Parathyroid adenoma (tissue), 2 donors: ENCODE data around the gene SARDH.

ENCODE experiments used
- H2AFZ ChIP-seq: fragments of 300-600 bp; sonication (generic); one replicate; pipeline ENCODE4 v1.7.0; 2017; ENCODE audit warnings: antibody characterized with exemption, mild to moderate bottlenecking
- H3K27ac ChIP-seq: fragments of 300-600 bp; sonication (generic); one replicate; pipeline ENCODE4 v1.7.0; 2017
- H3K27me3 ChIP-seq: fragments of 300-600 bp; sonication (generic); one replicate; pipeline ENCODE4 v1.7.0; 2017; ENCODE audit warnings: low read length; ENCODE audit not compliant: control insufficient read depth, insufficient read depth
- H3K36me3 ChIP-seq: fragments of 300-600 bp; sonication (generic); one replicate; pipeline ENCODE4 v1.7.0; 2017; ENCODE audit warnings: low read length; ENCODE audit not compliant: control insufficient read depth, insufficient read depth
- H3K4me1 ChIP-seq: fragments of 300-600 bp; sonication (generic); one replicate; pipeline ENCODE4 v1.7.0; 2017; ENCODE audit warnings: control low read depth
- H3K4me2 ChIP-seq: fragments of 300-600 bp; sonication (generic); one replicate; pipeline ENCODE4 v1.7.0; 2017; ENCODE audit warnings: low read length
- H3K4me3 ChIP-seq: fragments of 300-600 bp; sonication (generic); one replicate; pipeline ENCODE4 v1.7.0; 2017; ENCODE audit warnings: low read depth, low read length
- H3K79me2 ChIP-seq: fragments of 300-600 bp; sonication (generic); one replicate; pipeline ENCODE4 v1.7.0; 2017; ENCODE audit warnings: control low read depth
- H3K9ac ChIP-seq: fragments of 300-600 bp; sonication (generic); one replicate; pipeline ENCODE4 v1.7.0; 2017; ENCODE audit warnings: mild to moderate bottlenecking
- H3K9me3 ChIP-seq: fragments of 300-600 bp; sonication (generic); one replicate; pipeline ENCODE4 v1.7.0; 2017; ENCODE audit warnings: low read length; ENCODE audit not compliant: control insufficient read depth
- TF ChIP-seq, protein P1 (sequence below): fragments of 300-600 bp; sonication (generic); IDR thresholded peaks from one replicate; pipeline ENCODE4 v1.7.0; 2017; ENCODE audit warnings: antibody characterized with exemption, mild to moderate bottlenecking
- donor health status: primary hyperparathyroidism.

Gene SARDH

DNA sequence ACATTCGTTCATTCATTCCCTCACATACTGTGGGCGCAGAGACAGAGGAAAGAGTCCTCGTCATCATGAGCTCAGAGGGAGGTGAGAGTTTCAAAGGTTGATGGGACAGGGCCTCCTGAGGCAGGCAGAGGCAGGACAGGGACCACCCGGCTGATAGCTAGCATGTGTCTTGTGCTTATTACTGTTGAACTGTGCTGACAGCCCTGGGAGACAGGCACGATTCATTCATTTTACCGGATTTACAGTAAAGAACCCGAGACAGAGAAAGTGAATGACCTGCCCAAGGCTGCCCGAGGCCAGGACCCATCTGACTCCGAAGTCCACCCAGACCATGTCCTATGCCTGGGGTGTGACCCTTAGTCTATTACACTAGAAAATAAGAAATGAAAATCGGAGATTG, 124.1 kb downstream of the SARDH start:
- no peaks in the 10 kb centered on the region for H3K9me3 ChIP-seq
- H3K4me2 ChIP-seq = no peak overlapping the region
- H3K36me3 ChIP-seq = no peaks in the 10 kb centered on the region
- TF ChIP-seq, protein P1, sequence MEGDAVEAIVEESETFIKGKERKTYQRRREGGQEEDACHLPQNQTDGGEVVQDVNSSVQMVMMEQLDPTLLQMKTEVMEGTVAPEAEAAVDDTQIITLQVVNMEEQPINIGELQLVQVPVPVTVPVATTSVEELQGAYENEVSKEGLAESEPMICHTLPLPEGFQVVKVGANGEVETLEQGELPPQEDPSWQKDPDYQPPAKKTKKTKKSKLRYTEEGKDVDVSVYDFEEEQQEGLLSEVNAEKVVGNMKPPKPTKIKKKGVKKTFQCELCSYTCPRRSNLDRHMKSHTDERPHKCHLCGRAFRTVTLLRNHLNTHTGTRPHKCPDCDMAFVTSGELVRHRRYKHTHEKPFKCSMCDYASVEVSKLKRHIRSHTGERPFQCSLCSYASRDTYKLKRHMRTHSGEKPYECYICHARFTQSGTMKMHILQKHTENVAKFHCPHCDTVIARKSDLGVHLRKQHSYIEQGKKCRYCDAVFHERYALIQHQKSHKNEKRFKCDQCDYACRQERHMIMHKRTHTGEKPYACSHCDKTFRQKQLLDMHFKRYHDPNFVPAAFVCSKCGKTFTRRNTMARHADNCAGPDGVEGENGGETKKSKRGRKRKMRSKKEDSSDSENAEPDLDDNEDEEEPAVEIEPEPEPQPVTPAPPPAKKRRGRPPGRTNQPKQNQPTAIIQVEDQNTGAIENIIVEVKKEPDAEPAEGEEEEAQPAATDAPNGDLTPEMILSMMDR = no peak
- no peak overlapping the region for H3K27ac ChIP-seq
- H3K4me3 ChIP-seq = no peak overlapping the region
- H3K79me2 ChIP-seq = no peaks in the 10 kb centered on the region
- no peaks in the 10 kb centered on the region for H3K4me1 ChIP-seq
- H3K27me3 ChIP-seq = no peaks in the 10 kb centered on the region
- H2AFZ ChIP-seq = no peak overlapping the region
- H3K9ac ChIP-seq = no peak overlapping the region
